HepG2 (cell line): ENCODE measurements around the gene FGGY. TPM values are rescaled to one million over a fixed set of nuclear protein-coding genes. Genes with fewer than 3 reads are reported as not detected.

Experiments used
- ATF7 ChIP-seq, 2 experiments: fragments of 450-650 bp in 1 of 2; sonication (generic) in 1 of 2; formaldehyde crosslinking in 1 of 2; IDR thresholded peaks; 2 replicates each; pipeline versions ENCODE4 v1.4.0 to v1.6.1; 2016 to 2020; ENCODE audit warnings: antibody characterized with exemption in 1 of 2, mild to moderate bottlenecking in 1 of 2, missing genetic modification reagents in 1 of 2
- DPF2 ChIP-seq: sonication (generic); formaldehyde crosslinking; IDR thresholded peaks from 2 replicates; pipeline ENCODE4 v1.4.0; 2020; ENCODE audit warnings: mild to moderate bottlenecking, low read depth, missing genetic modification reagents, borderline replicate concordance
- FOXC1 ChIP-seq: sonication (generic); formaldehyde crosslinking; IDR thresholded peaks from 2 replicates; pipeline ENCODE4 v1.8.0; 2022; ENCODE audit warnings: mild to moderate bottlenecking, missing genetic modification reagents, borderline replicate concordance
- FOXP1 ChIP-seq, 2 experiments: fragments of 450-650 bp in 1 of 2; IDR thresholded peaks; 2 replicates each; pipeline ENCODE4 v1.6.1; 2017 to 2018; ENCODE audit warnings: antibody characterized with exemption in 1 of 2
- MEIS2 ChIP-seq: sonication (generic); formaldehyde crosslinking; IDR thresholded peaks from 2 replicates; pipeline ENCODE4 v1.9.0; 2021; ENCODE audit warnings: mild to moderate bottlenecking, missing genetic modification reagents
- MTF1 ChIP-seq: sonication (generic); formaldehyde crosslinking; IDR thresholded peaks from 2 replicates; pipeline ENCODE4 v1.5.0; 2020; ENCODE audit warnings: missing genetic modification reagents
- NBN ChIP-seq: fragments of 450-650 bp; conservative IDR thresholded peaks from 2 replicates; pipeline ENCODE4 v1.6.1; 2017
- NFATC3 ChIP-seq: sonication (generic); formaldehyde crosslinking; IDR thresholded peaks from 2 replicates; pipeline ENCODE4 v1.5.1; 2020; ENCODE audit warnings: mild to moderate bottlenecking, missing genetic modification reagents
- SNAI1 ChIP-seq: sonication (generic); formaldehyde crosslinking; IDR thresholded peaks from 2 replicates; pipeline ENCODE4 v1.5.0; 2020; ENCODE audit warnings: mild to moderate bottlenecking, missing genetic modification reagents, borderline replicate concordance
- SOX6 ChIP-seq, 2 experiments: fragments of 450-650 bp in 1 of 2; sonication (generic) in 1 of 2; formaldehyde crosslinking in 1 of 2; IDR thresholded peaks; 2 replicates each; pipeline versions ENCODE4 v1.4.0 to v1.6.1; 2017 to 2020; ENCODE audit warnings: antibody characterized with exemption in 1 of 2, mild to moderate bottlenecking in 1 of 2, missing genetic modification reagents in 1 of 2
- THAP8 ChIP-seq: sonication (generic); formaldehyde crosslinking; IDR thresholded peaks from 2 replicates; pipeline ENCODE4 v1.5.1; 2020; ENCODE audit warnings: missing genetic modification reagents, mild to moderate bottlenecking, borderline replicate concordance
- USF2 ChIP-seq, 2 experiments: sonication (generic) in 1 of 2; formaldehyde crosslinking in 1 of 2; IDR thresholded peaks; 2 replicates each; pipeline versions ENCODE4 v1.5.1 to v1.6.1; 2011 to 2020; ENCODE audit warnings: borderline replicate concordance in 1 of 2, low read depth in 1 of 2, low read length in 1 of 2, mild to moderate bottlenecking in 1 of 2, missing genetic modification reagents in 1 of 2, moderate library complexity in 1 of 2
- ZNF143 ChIP-seq: sonication (generic); formaldehyde crosslinking; IDR thresholded peaks from 2 replicates; pipeline ENCODE4 v1.4.0; 2020; ENCODE audit warnings: missing genetic modification reagents
- ZNF607 ChIP-seq: sonication (generic); formaldehyde crosslinking; IDR thresholded peaks from 2 replicates; pipeline ENCODE4 v1.5.1; 2020; ENCODE audit warnings: missing genetic modification reagents, mild to moderate bottlenecking, borderline replicate concordance
- ZNF703 ChIP-seq: sonication (generic); formaldehyde crosslinking; IDR thresholded peaks from 2 replicates; pipeline ENCODE4 v1.5.1; 2020; ENCODE audit warnings: missing genetic modification reagents, mild to moderate bottlenecking, moderate library complexity, borderline replicate concordance
- polyA plus RNA-seq, 8 experiments: library from polyadenylated mRNA; depleted of rRNA in 3 of 8; stranded (reverse) in 7 of 8; unstranded in 1 of 8; fragments of >200 nt; fragmentation: Illumina TruSeq in 4 of 8; extraction: Trizol in 4 of 8; gene quantifications; 2 replicates each; pipeline versions ENCODE4 v1.2.1 to v1.2.3, GENCODE V29; 2011 to 2016; ENCODE audit warnings: low read depth in 4 of 8, missing spikeins in 1 of 8, mixed read lengths in 1 of 8; ENCODE audit not compliant: insufficient read depth in 1 of 8
- total RNA-seq, 5 experiments: library from RNA; depleted of rRNA; stranded (reverse); fragments of >200 nt; fragmentation: Illumina TruSeq; extraction: Trizol; gene quantifications; 2 replicates each; pipeline ENCODE4 v1.2.3, GENCODE V29; 2016; ENCODE audit warnings: low read depth in 1 of 5
- TF ChIP-seq, protein P1 (sequence below): IDR thresholded peaks from 2 replicates; pipeline ENCODE4 v1.6.1; 2016; ENCODE audit warnings: low read depth, missing genetic modification reagents, missing compliant biosample characterization
- TF ChIP-seq, protein P2 (sequence below): sonication (generic); formaldehyde crosslinking; IDR thresholded peaks from 2 replicates; pipeline ENCODE4 v1.8.0; 2022; ENCODE audit warnings: missing genetic modification reagents, low read depth, mild to moderate bottlenecking, borderline replicate concordance
- TF ChIP-seq, protein P3 (sequence below): sonication (generic); formaldehyde crosslinking; IDR thresholded peaks from 2 replicates; pipeline ENCODE4 v1.4.0; 2020; ENCODE audit warnings: mild to moderate bottlenecking, missing genetic modification reagents

Gene FGGY
- total and polyA plus RNA-seq, 2 of the 13 experiments (the other 11 are each of a cell fraction or from before 2014, with no cell fraction given), result 15.7 to 27.5 TPM

GRCh38 chr1:59436637-59437036, 139.7 kb downstream of the FGGY start (continued):
- 0 out of 2 replicates have a peak, but pooled peaks have one; percentile 17 for TF ChIP-seq DPF2 (CRISPR knock-in tag)
- no peak for TF ChIP-seq SNAI1 (CRISPR knock-in tag)
- no peak for TF ChIP-seq THAP8 (CRISPR knock-in tag)
- no peak for TF ChIP-seq USF2 (IDR thresholded peaks at IDR 0.05; ENCODE audit: low read depth, low read length)
- TF ChIP-seq USF2 (CRISPR knock-in tag; IDR thresholded peaks at IDR 0.05; ENCODE audit: borderline replicate concordance), result no peak
- TF ChIP-seq SOX6 (IDR thresholded peaks at IDR 0.05), result no peak
- peak; percentile 79 for TF ChIP-seq SOX6 (CRISPR knock-in tag; IDR thresholded peaks at IDR 0.05)
- no peak for TF ChIP-seq ZNF607 (CRISPR knock-in tag)
- no peak for TF ChIP-seq FOXP1 (IDR thresholded peaks at IDR 0.05)
- peak; percentile 96 for TF ChIP-seq FOXP1 (CRISPR knock-in tag; IDR thresholded peaks at IDR 0.05)
- no peak for TF ChIP-seq NFATC3 (CRISPR knock-in tag)
- TF ChIP-seq MEIS2, result no peak
- TF ChIP-seq, protein P1, sequence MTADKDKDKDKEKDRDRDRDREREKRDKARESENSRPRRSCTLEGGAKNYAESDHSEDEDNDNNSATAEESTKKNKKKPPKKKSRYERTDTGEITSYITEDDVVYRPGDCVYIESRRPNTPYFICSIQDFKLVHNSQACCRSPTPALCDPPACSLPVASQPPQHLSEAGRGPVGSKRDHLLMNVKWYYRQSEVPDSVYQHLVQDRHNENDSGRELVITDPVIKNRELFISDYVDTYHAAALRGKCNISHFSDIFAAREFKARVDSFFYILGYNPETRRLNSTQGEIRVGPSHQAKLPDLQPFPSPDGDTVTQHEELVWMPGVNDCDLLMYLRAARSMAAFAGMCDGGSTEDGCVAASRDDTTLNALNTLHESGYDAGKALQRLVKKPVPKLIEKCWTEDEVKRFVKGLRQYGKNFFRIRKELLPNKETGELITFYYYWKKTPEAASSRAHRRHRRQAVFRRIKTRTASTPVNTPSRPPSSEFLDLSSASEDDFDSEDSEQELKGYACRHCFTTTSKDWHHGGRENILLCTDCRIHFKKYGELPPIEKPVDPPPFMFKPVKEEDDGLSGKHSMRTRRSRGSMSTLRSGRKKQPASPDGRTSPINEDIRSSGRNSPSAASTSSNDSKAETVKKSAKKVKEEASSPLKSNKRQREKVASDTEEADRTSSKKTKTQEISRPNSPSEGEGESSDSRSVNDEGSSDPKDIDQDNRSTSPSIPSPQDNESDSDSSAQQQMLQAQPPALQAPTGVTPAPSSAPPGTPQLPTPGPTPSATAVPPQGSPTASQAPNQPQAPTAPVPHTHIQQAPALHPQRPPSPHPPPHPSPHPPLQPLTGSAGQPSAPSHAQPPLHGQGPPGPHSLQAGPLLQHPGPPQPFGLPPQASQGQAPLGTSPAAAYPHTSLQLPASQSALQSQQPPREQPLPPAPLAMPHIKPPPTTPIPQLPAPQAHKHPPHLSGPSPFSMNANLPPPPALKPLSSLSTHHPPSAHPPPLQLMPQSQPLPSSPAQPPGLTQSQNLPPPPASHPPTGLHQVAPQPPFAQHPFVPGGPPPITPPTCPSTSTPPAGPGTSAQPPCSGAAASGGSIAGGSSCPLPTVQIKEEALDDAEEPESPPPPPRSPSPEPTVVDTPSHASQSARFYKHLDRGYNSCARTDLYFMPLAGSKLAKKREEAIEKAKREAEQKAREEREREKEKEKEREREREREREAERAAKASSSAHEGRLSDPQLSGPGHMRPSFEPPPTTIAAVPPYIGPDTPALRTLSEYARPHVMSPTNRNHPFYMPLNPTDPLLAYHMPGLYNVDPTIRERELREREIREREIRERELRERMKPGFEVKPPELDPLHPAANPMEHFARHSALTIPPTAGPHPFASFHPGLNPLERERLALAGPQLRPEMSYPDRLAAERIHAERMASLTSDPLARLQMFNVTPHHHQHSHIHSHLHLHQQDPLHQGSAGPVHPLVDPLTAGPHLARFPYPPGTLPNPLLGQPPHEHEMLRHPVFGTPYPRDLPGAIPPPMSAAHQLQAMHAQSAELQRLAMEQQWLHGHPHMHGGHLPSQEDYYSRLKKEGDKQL (CRISPR knock-in tag), result no peak
- no peak for TF ChIP-seq NBN
- no peak for TF ChIP-seq ATF7 (IDR thresholded peaks at IDR 0.05)
- no peak for TF ChIP-seq ATF7 (CRISPR knock-in tag; IDR thresholded peaks at IDR 0.05)
- TF ChIP-seq, protein P2, sequence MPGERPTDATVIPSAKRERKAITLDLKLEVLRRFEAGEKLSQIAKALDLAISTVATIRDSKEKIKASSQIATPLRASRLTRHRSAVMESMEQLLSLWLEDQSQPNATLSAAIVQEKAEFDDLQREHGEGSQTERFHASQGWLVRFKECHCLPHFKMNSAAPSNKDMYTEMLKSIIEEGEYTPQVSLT (CRISPR knock-in tag), result no peak
- no peak for TF ChIP-seq MTF1 (CRISPR knock-in tag)
- TF ChIP-seq ZNF143 (CRISPR knock-in tag), result no peak
- TF ChIP-seq FOXC1 (CRISPR knock-in tag), result no peak
- no peak for TF ChIP-seq ZNF703 (CRISPR knock-in tag)
- TF ChIP-seq, protein P3, sequence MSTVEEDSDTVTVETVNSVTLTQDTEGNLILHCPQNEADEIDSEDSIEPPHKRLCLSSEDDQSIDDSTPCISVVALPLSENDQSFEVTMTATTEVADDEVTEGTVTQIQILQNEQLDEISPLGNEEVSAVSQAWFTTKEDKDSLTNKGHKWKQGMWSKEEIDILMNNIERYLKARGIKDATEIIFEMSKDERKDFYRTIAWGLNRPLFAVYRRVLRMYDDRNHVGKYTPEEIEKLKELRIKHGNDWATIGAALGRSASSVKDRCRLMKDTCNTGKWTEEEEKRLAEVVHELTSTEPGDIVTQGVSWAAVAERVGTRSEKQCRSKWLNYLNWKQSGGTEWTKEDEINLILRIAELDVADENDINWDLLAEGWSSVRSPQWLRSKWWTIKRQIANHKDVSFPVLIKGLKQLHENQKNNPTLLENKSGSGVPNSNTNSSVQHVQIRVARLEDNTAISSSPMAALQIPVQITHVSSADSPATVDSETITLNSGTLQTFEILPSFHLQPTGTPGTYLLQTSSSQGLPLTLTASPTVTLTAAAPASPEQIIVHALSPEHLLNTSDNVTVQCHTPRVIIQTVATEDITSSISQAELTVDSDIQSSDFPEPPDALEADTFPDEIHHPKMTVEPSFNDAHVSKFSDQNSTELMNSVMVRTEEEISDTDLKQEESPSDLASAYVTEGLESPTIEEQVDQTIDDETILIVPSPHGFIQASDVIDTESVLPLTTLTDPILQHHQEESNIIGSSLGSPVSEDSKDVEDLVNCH (CRISPR knock-in tag), result no peak
